GM19099 (cell line): ENCODE data around the gene ALDH6A1.

Experiments used
- POLR2A ChIP-seq: IDR thresholded peaks from 3 replicates; pipeline ENCODE4 v1.6.1; 2011; ENCODE audit warnings: low read depth; ENCODE audit not compliant: insufficient read length; ENCODE audit errors: extremely low read depth

The ALDH6A1 gene

DNA sequence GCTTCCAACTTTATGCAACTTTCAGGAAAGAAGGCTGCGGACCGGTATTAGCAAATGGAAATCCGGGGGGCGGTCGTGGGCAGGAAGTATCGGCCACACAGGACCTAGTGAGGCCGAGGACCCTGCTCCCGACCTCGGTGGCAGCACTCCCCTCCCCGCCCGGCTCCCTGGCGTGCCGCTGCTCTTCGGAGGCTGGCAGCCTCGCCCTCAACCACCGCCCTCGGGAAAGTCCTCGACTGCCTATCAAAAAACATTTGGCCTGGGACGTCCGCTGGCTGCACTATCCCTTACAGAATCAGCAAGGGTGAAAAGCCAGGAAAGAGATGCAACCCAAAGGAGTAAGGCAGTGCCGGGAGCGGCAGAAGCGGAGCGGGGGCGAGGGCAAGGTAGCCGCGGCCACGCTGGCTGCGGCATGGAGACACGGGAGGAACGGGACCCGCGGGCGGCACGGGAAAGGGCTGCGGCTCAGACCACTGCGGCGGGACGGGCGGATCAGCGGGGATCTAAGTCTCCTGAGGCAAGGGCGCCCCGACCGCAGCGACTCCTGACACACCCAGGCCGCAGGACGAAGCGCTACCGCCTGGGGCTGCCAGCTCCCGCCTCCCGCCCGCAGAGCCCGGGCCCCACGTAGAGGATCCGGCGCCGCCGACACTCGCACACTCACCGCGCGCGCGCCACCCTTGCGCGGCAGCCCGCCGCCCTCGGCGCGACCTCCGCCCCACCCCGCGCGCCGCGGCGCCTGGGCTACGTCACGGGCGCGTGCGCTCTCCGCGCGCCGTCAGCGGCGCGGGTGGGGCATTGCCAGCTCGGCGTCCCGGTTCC, 65.5 kb downstream of the ALDH6A1 start, which contains the start of the genes BBOF1 and ENTPD5:
BBOF1 (plus strand) TSS at position 764 of the 822 bp plus-strand sequence. CDS start 130 bp downstream, outside the sequence.
ENTPD5 (minus strand) TSS at position 703 of the 822 bp plus-strand sequence. CDS start 31,186 bp downstream, outside the sequence.
- peak; percentile 89 for TF ChIP-seq POLR2A

DNA sequence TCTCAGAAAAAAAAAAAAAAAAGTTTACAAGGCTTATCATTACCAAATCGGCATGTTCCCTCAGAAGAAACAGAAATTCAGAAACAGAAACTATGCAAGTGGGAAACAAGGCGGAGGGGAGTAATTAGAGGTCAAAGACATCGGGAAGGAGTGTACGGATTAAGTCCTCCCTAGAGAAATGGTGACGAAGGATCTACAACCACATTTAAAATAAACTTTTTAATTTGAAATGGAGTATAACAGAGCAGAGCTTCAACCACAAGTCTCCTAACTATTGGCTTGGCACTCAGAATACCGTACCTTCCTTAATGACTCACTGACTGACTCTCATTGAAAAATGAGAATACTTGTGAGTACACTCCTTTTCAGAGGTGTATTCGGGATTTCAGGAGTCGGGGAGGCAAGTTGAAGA, 66.1 kb downstream of the ALDH6A1 start:
- no peak for TF ChIP-seq POLR2A

- no peak for TF ChIP-seq POLR2A
Observed at GRCh38 chr14:74015963-74016362, 68.3 kb downstream of the ALDH6A1 start.

GRCh38 chr14:74015176-74015575, 69.1 kb downstream of the ALDH6A1 start:
- TF ChIP-seq POLR2A, result no peak

GRCh38 chr14:74014299-74014698, 70.0 kb downstream of the ALDH6A1 start:
- TF ChIP-seq POLR2A, result no peak

GRCh38 chr14:74008843-74009499, 75.3 kb downstream of the ALDH6A1 start:
- TF ChIP-seq POLR2A, result no peak
